ENCODE data around the gene FRMD4A.

DNA sequence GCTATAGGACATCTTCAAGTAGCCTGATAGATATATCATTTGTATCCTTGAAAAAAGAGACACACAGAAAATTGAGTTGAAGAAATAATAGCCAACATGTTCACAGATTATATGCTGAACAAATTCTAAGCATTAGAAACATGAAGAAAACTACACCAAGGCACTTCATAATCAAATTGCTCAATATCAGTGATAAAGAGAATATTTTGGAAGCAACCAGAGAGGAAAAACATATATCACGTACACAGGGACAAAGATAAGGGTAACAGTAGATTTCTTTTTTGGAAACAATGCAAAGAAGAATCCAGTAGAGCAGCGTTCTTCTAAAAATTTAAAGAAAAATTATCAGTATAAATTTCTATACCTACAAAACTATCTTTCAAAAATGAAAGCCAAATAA, 6.0 kb upstream of the FRMD4A start:
- no peak for TF ChIP-seq POLR2A (IDR thresholded peaks at IDR 0.05)
- TF ChIP-seq, protein P1, sequence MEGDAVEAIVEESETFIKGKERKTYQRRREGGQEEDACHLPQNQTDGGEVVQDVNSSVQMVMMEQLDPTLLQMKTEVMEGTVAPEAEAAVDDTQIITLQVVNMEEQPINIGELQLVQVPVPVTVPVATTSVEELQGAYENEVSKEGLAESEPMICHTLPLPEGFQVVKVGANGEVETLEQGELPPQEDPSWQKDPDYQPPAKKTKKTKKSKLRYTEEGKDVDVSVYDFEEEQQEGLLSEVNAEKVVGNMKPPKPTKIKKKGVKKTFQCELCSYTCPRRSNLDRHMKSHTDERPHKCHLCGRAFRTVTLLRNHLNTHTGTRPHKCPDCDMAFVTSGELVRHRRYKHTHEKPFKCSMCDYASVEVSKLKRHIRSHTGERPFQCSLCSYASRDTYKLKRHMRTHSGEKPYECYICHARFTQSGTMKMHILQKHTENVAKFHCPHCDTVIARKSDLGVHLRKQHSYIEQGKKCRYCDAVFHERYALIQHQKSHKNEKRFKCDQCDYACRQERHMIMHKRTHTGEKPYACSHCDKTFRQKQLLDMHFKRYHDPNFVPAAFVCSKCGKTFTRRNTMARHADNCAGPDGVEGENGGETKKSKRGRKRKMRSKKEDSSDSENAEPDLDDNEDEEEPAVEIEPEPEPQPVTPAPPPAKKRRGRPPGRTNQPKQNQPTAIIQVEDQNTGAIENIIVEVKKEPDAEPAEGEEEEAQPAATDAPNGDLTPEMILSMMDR (IDR thresholded peaks at IDR 0.05 in 4 of 5, conservative IDR thresholded peaks at IDR 0.05 in 1 of 5): no peak
